Right kidney (tissue), 9 donors: ENCODE measurements around the gene OR5C1.
"Not testable (repeated sequence)": the region's sequence is repeated elsewhere in the genome, so short reads cannot be mapped to it uniquely, and the experiment has no call there.

Source experiments
- DNase-seq: peaks from one replicate; pipeline ENCODE4 v3.0.0-alpha.2; 2016
- long read RNA-seq, 8 donors: transcript quantifications; one replicate each; lab custom pipeline, GENCODE V29; 2026

OR5C1 gene
- long read RNA-seq, donor 1 = 0 reads
- long read RNA-seq, donor 2, partial matches to known transcripts = 0 of 1 reads
- long read RNA-seq, donor 2, other reads (novel, unspliced or antisense) = 0 of 1 reads
- long read RNA-seq, donor 3 = 0 reads
- long read RNA-seq, donor 4 = 0 reads
- long read RNA-seq, donor 5 = 0 reads
- long read RNA-seq, donor 6 = 0 reads
- long read RNA-seq, donor 7, partial matches to known transcripts = 0 of 1 reads
- long read RNA-seq, donor 7, other reads (novel, unspliced or antisense) = 0 of 1 reads
- long read RNA-seq, donor 8 = 0 reads

DNA sequence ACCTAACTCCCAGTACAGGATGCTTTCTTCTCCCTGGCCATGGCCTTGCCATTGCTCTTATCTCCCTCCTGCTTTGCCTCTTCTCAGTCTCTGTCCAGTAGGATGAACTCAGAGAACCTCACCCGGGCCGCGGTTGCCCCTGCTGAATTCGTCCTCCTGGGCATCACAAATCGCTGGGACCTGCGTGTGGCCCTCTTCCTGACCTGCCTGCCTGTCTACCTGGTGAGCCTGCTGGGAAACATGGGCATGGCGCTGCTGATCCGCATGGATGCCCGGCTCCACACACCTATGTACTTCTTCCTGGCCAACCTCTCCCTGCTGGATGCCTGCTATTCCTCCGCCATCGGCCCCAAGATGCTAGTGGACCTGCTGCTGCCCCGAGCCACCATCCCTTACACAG lies at the start of gene OR5C1:
TSS of gene OR5C1 (plus strand) at position 103 of the 400 bp plus-strand sequence. CDS start at position 103, 0 bp downstream.
- DNase-seq = no peak

GRCh38 chr9:122742003-122742402 lies 46.7 kb upstream of the OR5C1 start, which contains the start of gene OR1L6:
TSS of gene OR1L6 (plus strand) at chr9:122742303. CDS start at chr9:122749848, 7,545 bp downstream.
- no peak for DNase-seq

DNA sequence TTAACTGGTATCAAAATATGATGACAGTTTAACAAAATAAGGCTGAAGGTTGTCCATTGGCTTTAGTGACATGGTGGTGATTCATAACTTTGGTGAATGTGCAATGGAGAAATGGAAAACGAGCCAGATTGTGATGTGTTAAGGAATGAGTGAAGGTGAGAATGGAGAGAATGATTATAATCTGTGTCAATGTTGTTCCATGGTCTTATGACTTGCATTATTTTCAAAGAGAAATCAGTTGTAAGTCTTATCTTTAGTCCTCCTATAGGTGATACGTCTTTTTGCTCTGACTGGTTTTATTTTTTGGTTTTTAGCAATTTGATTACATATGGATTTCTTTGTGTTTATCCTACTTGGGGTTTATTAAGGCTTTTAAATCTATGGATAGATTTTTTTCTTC lies 33.9 kb upstream of the OR5C1 start:
- DNase-seq = no peak

- DNase-seq = no peak
Measured at GRCh38 chr9:122767817-122768216, 20.9 kb upstream of the OR5C1 start.

- DNase-seq = no peak
Measured at GRCh38 chr9:122777052-122777451, 11.7 kb upstream of the OR5C1 start.

GRCh38 chr9:122777935-122778627 lies 10.7 kb upstream of the OR5C1 start:
- no peak for DNase-seq

DNA sequence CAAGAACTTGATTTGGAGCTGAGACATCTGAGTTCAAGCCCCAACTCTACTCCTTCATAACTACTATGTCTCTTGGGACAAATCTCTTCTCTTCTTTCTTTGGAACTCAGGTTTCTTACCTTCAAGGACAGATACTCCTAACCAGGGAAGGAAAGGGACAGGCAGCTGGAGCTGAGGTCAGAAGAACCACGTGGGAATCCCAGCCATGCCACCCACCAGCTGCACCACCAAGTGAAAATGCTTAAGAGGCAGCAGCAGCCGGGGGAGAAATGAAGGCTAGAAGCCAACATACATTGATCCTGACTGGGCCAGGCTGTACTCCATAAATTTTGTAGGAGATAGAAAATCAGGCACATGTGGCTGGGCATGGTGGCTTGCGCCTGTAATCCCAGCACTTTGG lies 9.6 kb upstream of the OR5C1 start:
- DNase-seq = no peak

- no peak for DNase-seq
Measured at GRCh38 chr9:122780026-122780425, 8.7 kb upstream of the OR5C1 start.

DNA sequence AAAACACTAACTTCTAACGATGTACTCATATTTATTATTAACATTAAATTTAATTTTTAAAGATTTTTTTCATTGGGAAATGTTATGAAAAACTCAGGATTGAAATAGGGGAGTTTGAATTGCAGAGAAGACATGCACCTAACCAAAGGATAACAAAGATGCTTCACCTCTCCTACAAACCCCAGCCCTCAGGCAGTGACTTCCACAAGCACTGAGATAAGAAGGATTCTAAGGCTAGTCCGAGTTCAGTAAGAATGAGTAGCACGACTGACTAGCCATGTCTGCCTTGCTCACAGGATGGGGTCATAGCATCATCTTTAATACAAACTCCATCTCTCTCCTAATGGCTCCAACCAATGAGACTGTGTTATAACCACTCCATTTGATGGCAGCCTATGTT lies 7.1 kb upstream of the OR5C1 start:
- no peak for DNase-seq

- DNase-seq = no peak
Measured at GRCh38 chr9:122785269-122785668, 3.5 kb upstream of the OR5C1 start.

DNA sequence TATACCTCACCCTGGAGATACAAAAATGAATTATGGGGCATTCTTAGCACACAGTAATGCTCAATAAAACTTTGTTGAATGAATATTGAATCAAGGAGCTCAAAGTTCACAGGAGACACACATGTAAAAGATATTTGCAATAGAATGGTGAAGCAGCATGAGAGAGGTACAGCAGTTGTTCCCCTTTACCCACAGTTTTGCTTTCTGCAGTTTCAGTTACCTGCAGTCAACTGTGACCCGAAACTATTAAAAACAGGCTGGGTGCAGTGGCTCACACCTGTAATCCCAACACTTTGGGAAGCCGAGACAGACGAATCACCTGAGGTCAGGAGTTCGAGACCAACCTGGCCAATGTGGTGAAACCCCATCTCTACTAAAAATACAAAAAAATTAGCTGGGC lies 2.4 kb upstream of the OR5C1 start:
- no peak for DNase-seq

GRCh38 chr9:122789256-122790046 lies 718 bp downstream of the OR5C1 start:
- no peak for DNase-seq

DNA sequence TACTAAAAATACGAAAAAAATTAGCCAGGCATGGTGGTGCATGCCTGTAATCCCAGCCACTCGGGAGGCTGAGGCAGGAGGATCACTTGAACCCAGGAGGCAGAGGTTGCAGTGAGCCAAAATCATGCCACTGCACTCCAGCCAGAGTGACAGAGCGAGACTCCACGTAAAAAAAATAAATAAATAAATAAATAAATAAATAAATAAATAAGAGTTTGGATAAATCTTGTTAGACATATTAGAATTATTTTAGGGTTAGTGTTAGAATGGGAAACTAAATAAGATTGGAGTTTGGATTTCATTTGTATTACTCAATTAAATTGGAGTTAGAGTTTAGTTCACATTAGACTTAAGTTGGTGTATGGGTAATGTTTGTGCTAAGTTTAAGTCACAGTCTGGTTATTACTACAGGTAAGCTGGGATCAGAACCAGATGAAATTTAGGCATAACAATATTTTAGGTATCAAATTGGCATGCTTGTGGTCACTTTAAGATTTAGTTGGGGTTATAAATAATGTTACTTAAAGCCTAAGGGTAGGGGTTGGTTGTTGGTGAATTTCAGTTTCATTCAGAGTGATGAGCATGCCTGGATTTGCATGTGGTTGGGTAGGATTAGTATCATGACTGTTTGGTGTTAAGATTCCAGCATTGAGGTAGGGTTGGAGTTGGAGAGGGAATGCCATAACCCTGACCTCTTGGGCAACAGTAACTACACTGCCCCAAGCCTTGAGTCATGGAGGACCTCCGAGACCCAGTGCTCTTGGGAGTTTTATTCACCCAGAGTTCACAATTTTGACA lies 3.3 kb downstream of the OR5C1 start:
- no peak for DNase-seq

- no peak for DNase-seq
Measured at GRCh38 chr9:122797316-122798063, 8.8 kb downstream of the OR5C1 start.

- DNase-seq = no peak
Measured at GRCh38 chr9:122800066-122801060, 11.6 kb downstream of the OR5C1 start, which contains the start of gene OR1K1. TSS of gene OR1K1 (plus strand) at chr9:122800123. CDS start at chr9:122800123, 0 bp downstream.

DNA sequence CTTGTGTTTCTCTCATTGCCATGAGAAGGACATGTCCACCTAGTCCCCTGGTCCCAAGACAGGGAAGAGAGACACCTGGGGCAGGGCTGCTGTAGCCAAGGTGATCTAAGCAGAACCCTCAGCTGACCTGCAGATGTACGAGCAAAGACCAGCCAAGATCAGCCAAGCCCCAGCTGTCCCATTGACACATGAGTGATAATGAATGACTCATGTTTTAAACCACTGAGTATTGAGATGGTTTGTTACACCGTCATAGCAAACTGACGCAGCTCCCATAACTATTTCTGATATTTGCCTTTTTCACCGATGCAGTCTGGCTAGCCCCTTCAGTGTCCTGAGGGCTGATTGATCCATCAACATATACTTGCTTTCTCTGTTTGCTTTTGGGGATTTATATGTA lies 17.9 kb downstream of the OR5C1 start:
- DNase-seq = no peak

DNA sequence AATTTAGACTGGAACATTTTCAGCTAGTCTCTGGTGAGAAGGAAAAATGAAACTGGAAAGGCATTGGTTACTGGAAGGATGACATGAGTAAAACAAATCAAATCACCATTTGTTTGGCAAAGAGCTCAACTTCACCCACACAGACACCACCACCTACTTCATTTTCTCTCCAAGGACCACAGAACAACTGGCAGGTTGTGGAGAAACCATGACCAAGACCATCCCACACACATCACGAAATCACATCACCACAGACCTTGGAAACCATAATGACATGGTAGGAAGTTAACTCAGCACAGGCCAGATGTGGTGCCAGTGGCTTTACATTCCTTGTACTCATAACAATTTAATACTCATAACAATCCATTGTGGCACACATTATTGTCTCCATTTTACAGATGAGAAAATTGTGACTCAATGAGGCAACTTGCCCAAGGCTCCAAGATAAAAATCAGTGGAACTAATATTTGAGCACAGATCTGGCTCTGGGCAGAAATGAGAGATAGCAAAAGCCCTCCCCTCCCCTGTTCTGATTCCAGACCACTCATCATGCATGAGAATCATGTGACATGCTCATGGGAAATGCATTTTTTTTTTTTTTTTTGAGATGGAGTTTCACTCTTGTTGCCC lies 18.7 kb downstream of the OR5C1 start:
- DNase-seq = no peak

DNA sequence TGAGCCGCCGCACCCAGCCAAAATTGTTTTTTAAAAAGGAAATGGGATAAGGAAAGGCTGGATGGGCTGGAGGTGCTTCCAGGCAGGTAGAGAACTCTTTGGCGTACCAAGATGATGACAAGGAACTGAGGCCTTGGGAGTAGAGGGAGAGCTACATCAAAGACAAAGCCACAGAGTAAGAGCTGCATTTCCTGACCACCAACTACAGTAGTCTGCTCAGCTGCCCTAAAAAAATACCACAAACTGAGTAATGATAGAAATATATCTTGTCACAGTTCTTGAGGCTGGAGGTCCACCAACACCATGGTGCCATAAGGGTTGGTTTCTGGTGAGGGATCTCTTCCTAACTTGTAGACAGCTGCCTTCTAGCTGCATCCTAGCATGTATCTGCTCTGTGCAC lies 19.4 kb downstream of the OR5C1 start:
- no peak for DNase-seq

GRCh38 chr9:122809261-122809660 lies 20.5 kb downstream of the OR5C1 start:
- not testable (repeated sequence) for DNase-seq
